ENCODE data around the gene SMARCB1. TPM values are rescaled to one million over a fixed set of nuclear protein-coding genes. Genes with fewer than 3 reads are reported as not detected.

SMARCB1 gene
- total and polyA plus RNA-seq, 4 donors: 39.2 to 69.6 (median 47.8) TPM

- TF ChIP-seq CTCF (IDR thresholded peaks at IDR 0.05; ENCODE audit: control extremely low read depth, extremely low read depth): no peak
- ATAC-seq (ENCODE audit: insufficient read depth, low FRiP score): no peak
- no peak overlapping the region for H3K4me3 ChIP-seq
- H3K36me3 ChIP-seq (ENCODE audit: control insufficient read depth in 4 of 4, insufficient read depth in 4 of 4, low read length in 4 of 4): no peaks in the 10 kb centered on the region
- no peak for DNase-seq
- 75 to 82% methylated on average over 8 of the region's 8 CpGs for WGBS, 2 donors
- H3K4me1 ChIP-seq (ENCODE audit: control insufficient read depth in 5 of 5, insufficient read depth in 5 of 5, low read length in 5 of 5): peaks cover 0 to 5% (median 2%) of the 10 kb centered on the region in 5 donors
- H3K27me3 ChIP-seq (ENCODE audit: control insufficient read depth in 3 of 3, insufficient read depth in 3 of 3, low read length in 2 of 3): no peaks in the 10 kb centered on the region
- H3K27ac ChIP-seq (ENCODE audit: low read depth in 1 of 2, low read length in 1 of 2): no peak overlapping the region
- no peaks in the 10 kb centered on the region for H3K9me3 ChIP-seq (ENCODE audit: control insufficient read depth in 4 of 4, insufficient read depth in 3 of 4, low read length in 3 of 4)
- no peak overlapping the region for H3K9ac ChIP-seq (ENCODE audit: insufficient read depth in 1 of 2, low read length in 2 of 2)
Observed at GRCh38 chr22:23755711-23756110, 31.1 kb upstream of the SMARCB1 start.

GRCh38 chr22:23756891-23757290 lies 29.9 kb upstream of the SMARCB1 start:
- no peaks in the 10 kb centered on the region for H3K9me3 ChIP-seq (ENCODE audit: control insufficient read depth in 4 of 4, insufficient read depth in 3 of 4, low read length in 3 of 4)
- no peak for TF ChIP-seq CTCF (IDR thresholded peaks at IDR 0.05; ENCODE audit: control extremely low read depth, extremely low read depth)
- WGBS, 2 donors: 12 to 43% methylated on average over 4 of the region's 4 CpGs
- no peak overlapping the region for H3K9ac ChIP-seq (ENCODE audit: insufficient read depth in 1 of 2, low read length in 2 of 2)
- H3K27me3 ChIP-seq (ENCODE audit: control insufficient read depth in 3 of 3, insufficient read depth in 3 of 3, low read length in 2 of 3): no peaks in the 10 kb centered on the region
- DNase-seq: no peak
- no peak overlapping the region for H3K27ac ChIP-seq (ENCODE audit: low read depth in 1 of 2, low read length in 1 of 2)
- no peak for ATAC-seq (ENCODE audit: insufficient read depth, low FRiP score)
- H3K4me3 ChIP-seq: no peak overlapping the region
- peaks cover 0 to 2% (median 0%) of the 10 kb centered on the region in 5 donors for H3K4me1 ChIP-seq (ENCODE audit: control insufficient read depth in 5 of 5, insufficient read depth in 5 of 5, low read length in 5 of 5)
- no peaks in the 10 kb centered on the region for H3K36me3 ChIP-seq (ENCODE audit: control insufficient read depth in 4 of 4, insufficient read depth in 4 of 4, low read length in 4 of 4)

GRCh38 chr22:23759566-23759965 lies 27.2 kb upstream of the SMARCB1 start:
- H3K9me3 ChIP-seq (ENCODE audit: control insufficient read depth in 4 of 4, insufficient read depth in 3 of 4, low read length in 3 of 4): no peaks in the 10 kb centered on the region
- TF ChIP-seq CTCF (IDR thresholded peaks at IDR 0.05; ENCODE audit: control extremely low read depth, extremely low read depth): no peak

GRCh38 chr22:23760056-23760455 lies 26.7 kb upstream of the SMARCB1 start:
- WGBS, 2 donors: 87 to 92% methylated on average over 6 of the region's 6 CpGs
- no peak overlapping the region for H3K4me3 ChIP-seq
- ATAC-seq (ENCODE audit: insufficient read depth, low FRiP score) (no peak), DNase-seq (no peak)
- no peak overlapping the region for H3K9ac ChIP-seq (ENCODE audit: insufficient read depth in 1 of 2, low read length in 2 of 2)
- TF ChIP-seq CTCF (IDR thresholded peaks at IDR 0.05; ENCODE audit: control extremely low read depth, extremely low read depth): no peak
- no peaks in the 10 kb centered on the region for H3K9me3 ChIP-seq (ENCODE audit: control insufficient read depth in 4 of 4, insufficient read depth in 3 of 4, low read length in 3 of 4)
- H3K27ac ChIP-seq (ENCODE audit: low read depth in 1 of 2, low read length in 1 of 2): no peak overlapping the region
- no peaks in the 10 kb centered on the region for H3K27me3 ChIP-seq (ENCODE audit: control insufficient read depth in 3 of 3, insufficient read depth in 3 of 3, low read length in 2 of 3)
- H3K36me3 ChIP-seq (ENCODE audit: control insufficient read depth in 4 of 4, insufficient read depth in 4 of 4, low read length in 4 of 4): peaks cover 0 to 2% (median 0%) of the 10 kb centered on the region in 4 donors
- peaks cover 0 to 19% (median 6%) of the 10 kb centered on the region in 5 donors for H3K4me1 ChIP-seq (ENCODE audit: control insufficient read depth in 5 of 5, insufficient read depth in 5 of 5, low read length in 5 of 5)

More at GRCh38 chr22:23759566-23759965, 27.2 kb upstream of the SMARCB1 start:
- Histone ChIP-seq H3K9ac (ENCODE audit: insufficient read depth in 1 of 2, low read length in 2 of 2) (no peak overlapping the region), H3K4me1 (ENCODE audit: control insufficient read depth in 5 of 5, insufficient read depth in 5 of 5, low read length in 5 of 5) (peaks cover 0 to 19% (median 6%) of the 10 kb centered on the region in 5 donors), H3K36me3 (ENCODE audit: control insufficient read depth in 4 of 4, insufficient read depth in 4 of 4, low read length in 4 of 4) (no peaks in the 10 kb centered on the region), H3K27ac (ENCODE audit: low read depth in 1 of 2, low read length in 1 of 2) (no peak overlapping the region), H3K27me3 (ENCODE audit: control insufficient read depth in 3 of 3, insufficient read depth in 3 of 3, low read length in 2 of 3) (no peaks in the 10 kb centered on the region), H3K4me3 (no peak overlapping the region)
- WGBS, 2 donors: 95 to 98% methylated on average over 4 of the region's 4 CpGs
- ATAC-seq (ENCODE audit: insufficient read depth, low FRiP score): no peak
- DNase-seq: no peak

All from lung (tissue), 12 donors.